ENCODE results near the gene GLB1L3.

- TF ChIP-seq CTCF (IDR thresholded peaks at IDR 0.05) (no peak), POLR2AphosphoS5 (IDR thresholded peaks at IDR 0.05) (no peak)
Observed at GRCh38 chr11:134260983-134261382, 15.2 kb upstream of the GLB1L3 start.
